ENCODE data around the gene MAJIN.

Gene MAJIN

GRCh38 chr11:64911689-64912088, 60.2 kb downstream of the MAJIN start:
- DNase-seq (ENCODE audit: low read depth), result no peak

DNA sequence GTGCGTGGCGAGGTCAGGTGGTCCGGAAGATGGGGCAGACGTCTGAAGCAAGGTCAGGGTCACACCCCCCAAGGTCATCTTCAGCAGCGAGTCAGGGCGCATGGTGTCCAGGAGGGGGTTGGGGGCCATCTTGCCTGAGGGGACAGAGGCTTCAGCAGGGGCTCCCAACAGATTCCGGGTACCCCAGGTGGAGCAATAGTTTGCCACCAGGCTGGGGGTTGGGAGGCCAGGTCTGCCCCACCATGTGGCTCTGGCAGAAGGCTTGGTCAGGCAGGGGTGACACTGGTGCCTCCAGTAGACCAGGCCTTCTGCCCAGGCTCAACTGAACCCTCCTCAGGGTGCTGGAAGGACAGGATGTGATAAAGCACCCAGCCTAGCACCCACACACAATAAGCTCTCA, 60.8 kb downstream of the MAJIN start:
- no peak for DNase-seq (ENCODE audit: low read depth)

DNA sequence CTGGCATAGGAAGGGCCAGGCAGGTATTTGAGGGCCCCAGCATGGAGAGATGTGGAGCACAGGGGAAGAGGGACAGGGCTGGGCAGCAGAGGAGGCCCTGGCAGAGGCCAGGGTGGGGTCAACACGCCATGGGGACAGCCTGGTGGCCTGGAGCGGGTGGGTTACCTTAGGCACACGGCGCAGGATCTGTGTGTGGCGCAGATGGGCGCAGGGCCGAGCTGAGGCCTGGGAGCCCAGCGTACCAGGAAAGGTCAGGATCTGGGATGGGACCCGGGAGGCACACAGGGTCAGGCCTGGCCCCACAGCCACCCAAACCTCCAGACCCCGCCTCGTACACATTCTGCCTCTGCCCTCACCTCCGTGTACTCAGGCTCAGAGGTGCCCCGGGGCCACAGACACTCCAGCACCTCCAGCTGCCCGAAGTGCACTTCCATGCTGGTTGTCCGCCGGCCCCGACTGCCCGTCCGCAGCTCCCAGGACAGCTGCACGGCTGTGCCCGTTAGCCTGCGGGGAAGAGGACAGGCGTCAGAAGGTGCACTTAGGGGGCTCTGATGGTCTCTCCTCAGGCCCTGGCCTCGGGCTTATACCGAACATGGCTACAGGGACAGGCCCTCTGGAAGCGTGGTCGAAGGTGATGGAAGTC, 61.3 kb downstream of the MAJIN start:
- no peak for DNase-seq (ENCODE audit: low read depth)

GRCh38 chr11:64909653-64910343, 62.1 kb downstream of the MAJIN start:
- DNase-seq (ENCODE audit: low read depth), result no peak

DNA sequence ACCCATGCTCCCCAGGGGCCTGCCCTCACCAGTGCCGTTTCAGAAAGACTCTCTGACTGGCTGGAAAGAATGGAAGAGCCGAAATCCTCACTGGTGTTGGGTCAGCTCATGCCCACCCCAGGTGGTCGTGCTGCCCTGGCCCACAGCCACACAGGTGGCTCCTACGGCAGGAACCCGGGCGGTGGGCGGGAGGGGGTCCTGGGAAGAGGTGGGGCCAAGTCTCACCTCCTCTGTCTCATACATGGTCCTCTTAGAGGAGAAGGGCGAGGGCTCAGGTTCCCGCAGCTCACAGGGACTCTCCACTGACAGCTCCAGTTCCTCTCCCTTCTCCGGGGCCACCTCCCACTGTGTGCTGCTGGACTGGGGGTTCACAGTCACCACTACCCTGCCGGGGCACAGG, 63.1 kb downstream of the MAJIN start:
- no peak for DNase-seq (ENCODE audit: low read depth)

DNA sequence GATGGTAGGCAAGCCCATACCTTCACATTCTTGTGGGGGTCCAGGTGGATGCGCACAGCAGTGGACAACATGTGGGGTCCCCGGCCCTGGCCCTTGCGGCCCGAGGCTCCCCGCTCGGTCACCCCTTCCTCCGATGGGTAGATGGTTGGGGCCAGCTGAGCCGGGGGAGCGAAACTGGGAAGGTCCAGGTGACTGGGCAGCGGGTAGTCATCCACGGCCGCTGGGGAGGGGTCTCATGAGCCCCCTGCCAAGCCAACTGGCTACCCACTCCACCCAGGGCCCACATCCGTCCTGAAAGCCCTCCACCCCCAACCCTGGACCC, 65.6 kb downstream of the MAJIN start:
- DNase-seq (ENCODE audit: low read depth), result no peak

DNA sequence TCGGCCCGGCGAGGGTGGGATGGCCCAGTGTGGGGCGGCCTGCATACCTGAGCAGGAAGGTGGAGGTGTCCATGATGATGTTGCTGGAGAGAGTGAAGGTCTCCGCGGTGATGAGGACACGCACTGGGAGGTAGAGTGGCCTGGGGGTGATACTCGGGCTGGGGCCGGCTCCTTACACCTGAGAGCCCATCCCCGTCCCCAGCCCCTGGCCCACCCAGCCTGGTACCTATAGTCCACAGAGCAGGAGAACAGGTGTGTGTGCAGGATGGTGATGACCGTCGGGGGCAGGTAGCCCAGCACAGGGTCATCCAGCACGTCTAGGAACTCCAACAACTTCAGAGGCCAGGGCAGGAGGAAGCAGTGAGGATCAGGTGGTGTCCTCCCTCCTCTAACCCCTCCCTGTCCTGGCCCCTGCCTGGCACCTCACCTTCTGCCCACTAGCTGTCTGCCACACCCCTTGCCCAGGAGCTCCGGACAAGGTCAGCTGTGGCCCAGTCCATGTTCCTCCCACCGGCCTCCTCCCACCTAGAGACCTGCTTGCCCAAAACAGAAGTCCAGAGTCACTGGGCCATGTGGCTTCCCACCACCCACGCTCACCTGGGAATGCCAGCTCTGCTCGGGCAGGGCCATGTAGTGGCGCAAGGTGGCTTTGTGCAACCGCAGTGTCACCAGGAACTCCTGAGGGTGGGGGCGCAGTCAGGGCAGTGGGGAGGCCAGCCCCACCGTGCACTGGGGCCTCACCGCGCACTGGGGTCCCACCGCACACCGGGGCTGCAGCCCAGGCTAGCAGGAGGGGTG, 66.2 kb downstream of the MAJIN start:
- no peak for DNase-seq (ENCODE audit: low read depth)

DNA sequence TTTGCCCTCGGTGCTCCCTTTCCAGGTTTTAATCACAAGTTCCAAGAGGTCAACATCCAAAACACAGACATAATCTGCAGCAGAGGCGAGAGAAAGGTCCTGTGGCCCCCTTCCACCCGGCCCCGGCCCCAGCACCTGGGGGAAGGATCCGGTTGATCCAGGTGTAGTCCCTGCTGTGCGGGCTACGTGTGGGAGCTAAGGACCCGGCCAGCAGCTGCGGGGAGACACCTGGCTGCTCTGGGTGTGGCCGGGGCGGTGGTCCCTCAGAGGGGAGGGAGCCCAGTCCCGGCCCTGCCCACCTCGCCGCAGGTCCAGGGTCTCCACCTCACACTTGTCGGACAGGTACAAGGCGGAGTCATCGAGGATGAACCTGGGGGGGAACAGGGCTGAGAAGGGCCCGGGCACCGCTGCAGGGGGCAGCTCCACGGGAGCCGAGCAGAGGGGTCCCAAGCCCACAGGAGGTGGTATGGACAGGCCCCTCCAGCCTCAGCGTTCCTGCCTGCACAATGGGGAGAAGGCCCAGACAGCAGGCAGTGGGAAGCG, 68.5 kb downstream of the MAJIN start:
- DNase-seq (ENCODE audit: low read depth), result no peak

GRCh38 chr11:64902102-64902900, 69.6 kb downstream of the MAJIN start:
- DNase-seq (ENCODE audit: low read depth), result no peak

DNA sequence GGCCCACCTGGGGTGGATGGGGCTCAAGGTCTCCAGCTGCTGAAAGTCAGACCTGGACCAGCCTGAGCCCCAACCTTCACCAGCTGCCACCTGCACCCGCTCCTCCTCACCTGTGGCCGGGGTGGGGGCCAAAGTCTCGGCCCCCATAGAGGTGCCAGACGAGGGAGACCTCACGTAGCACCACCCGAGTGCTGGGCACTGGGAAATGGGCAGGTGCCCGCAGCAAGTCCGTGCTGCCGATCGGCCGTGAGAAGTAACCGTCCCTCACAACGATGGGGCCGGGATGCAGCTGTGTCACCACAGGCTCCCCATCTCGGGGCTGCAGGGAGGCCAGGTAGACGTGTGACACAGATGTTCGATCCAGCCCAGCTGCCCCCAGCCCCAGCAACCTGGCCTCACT, 71.1 kb downstream of the MAJIN start:
- DNase-seq (ENCODE audit: low read depth), result no peak

GRCh38 chr11:64900263-64900678, 71.6 kb downstream of the MAJIN start:
- DNase-seq (ENCODE audit: low read depth), result peak; percentile 83

DNA sequence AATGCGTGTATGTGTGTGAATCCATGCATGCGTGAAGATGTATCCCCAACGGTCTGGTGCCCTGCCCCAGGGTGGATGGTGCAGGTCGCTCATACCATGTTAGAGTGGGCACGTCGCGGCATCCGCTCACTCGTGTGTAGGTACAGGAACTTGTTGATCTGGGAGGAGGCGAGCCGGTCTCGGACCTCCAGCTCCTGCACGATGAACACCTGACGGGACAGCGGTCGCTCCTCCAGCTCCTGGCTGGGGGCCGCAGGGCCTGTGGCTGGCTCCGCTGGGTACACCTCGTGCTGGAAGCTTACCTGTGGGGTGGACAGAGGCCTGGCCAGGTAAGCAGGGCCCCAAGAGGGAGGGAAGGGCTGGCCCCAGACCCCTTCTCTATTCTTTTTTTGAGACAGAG, 73.4 kb downstream of the MAJIN start:
- no peak for DNase-seq (ENCODE audit: low read depth)

DNA sequence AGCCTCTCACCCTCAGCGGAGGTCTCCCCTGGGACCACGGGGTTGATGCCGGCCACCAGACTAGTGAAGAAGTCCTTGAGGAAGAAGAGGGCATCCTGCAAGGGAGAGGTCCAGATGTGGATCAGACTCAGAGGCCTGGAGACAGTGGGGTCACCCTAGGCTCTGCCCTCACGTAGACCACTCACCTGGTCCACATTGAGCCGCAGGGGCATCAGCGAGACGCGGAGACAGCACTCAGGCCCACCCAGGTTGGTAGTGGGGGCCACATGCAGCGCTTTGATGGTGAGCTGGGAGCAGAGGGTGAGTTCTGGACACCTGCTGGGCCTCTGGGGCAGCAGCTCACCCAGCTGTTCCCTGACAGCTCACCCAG, 73.8 kb downstream of the MAJIN start:
- no peak for DNase-seq (ENCODE audit: low read depth)

- DNase-seq (ENCODE audit: low read depth), result no peak
These were observed 74.4 kb downstream of the MAJIN start for GRCh38 chr11:64897381-64898075.

- no peak for DNase-seq (ENCODE audit: low read depth)
These were observed 75.4 kb downstream of the MAJIN start for GRCh38 chr11:64896448-64897022.

- DNase-seq (ENCODE audit: low read depth), result no peak
These were observed 77.0 kb downstream of the MAJIN start for GRCh38 chr11:64894812-64895452.

DNA sequence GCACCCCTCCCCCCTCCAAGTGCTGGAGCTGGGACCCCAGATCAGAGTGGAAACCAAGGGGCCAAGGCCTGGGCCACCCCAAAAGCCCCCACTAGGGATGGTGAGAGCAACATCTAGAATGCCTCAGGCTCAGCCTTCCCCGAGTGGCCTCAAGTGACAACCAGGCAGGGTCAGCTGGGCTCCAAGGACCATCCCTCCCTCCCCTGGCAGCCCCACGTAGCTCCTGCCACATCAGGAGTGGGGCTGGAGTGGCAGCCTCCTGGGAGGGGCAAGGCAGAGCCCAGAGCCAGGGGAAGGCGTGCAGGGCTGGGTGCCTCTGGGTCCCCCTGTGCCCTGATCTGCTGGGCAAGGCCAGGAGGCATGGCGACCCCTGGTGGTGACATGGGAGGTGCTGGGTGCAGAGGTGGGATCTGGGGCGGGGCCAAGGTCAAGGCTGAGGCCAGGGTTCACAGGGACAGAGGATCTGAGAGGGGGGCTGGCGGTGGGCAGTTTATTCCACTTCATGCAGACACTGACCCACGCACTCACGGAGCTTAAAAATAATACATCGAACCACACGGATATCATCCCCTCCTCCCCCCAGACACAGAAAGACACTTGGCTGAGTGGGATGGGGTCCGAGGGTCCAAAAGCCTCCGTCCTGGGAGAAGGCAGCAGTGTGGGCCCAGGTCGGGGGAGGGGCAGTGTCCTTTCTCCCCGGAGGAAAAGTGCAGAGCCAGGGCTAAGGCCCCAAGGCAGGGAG, 77.7 kb downstream of the MAJIN start:
- DNase-seq (ENCODE audit: low read depth), result peak; percentile 67

DNA sequence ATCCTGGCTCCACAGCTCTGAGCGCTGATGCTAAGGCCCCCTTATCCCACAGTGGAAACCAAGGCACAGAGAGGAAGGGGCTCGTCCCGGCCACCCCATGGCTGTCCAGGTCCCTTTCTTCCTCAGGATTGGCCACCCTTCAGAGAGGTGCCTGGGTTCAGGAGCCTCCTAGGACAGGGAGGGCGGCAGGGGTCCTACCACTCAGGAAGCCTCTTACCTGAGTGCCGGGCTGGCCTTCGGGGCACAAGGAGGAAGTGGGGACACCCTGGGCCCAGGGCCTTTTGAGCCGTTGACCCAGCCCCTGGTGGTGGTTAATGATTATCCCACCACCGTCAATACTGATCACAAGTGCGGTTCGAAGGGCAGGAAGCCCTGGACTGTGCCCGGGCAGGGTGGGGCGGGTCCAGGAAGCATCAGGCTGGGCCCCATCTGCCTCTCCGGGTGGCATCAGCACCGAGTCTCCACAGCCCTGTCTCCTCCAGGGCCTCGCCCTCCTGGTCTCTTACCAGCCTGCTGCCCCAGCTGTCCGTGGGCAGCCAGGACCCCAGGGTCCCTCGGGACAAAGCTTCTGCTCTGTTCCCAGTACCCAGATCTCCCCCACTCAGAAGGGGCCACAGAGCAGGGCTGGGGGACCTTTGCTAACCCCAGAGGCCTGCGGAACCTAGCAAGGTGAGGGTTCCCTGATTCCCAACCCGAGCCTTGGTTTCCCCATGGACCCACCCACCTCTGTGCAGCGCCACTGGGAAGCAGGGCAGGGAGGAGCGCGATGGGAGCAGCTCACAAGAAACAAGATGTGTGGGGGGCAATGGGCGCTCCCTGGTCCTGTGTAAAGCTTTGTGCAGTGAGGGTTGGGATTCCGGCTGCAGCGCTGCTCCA, 78.5 kb downstream of the MAJIN start:
- DNase-seq (ENCODE audit: low read depth), result no peak

GRCh38 chr11:64892838-64893193, 79.1 kb downstream of the MAJIN start:
- no peak for DNase-seq (ENCODE audit: low read depth)
